ENCODE results near the gene TMEM125. TPM values are rescaled to one million over a fixed set of nuclear protein-coding genes. Genes with fewer than 3 reads are reported as not detected.

TMEM125 gene
- total and polyA plus RNA-seq, 2 experiments from 2014 or later = not detected

- Histone ChIP-seq H4K20me1 (ENCODE audit: insufficient read depth) (no peaks in the 10 kb centered on the region), H3K9ac (no peak overlapping the region), H3K36me3 (ENCODE audit: low read depth) (no peaks in the 10 kb centered on the region), H3K4me3 (no peak overlapping the region), H3K4me2 (ENCODE audit: unreplicated experiment) (no peak overlapping the region), H3K27me3 (replicated peaks; ENCODE audit: insufficient read depth) (peaks cover 9% of the 10 kb centered on the region), H3K79me2 (ENCODE audit: insufficient read depth) (no peaks in the 10 kb centered on the region), H3K9me2 (ENCODE audit: insufficient read depth) (no peaks in the 10 kb centered on the region), H2AFZ (no peak overlapping the region), H3F3A (ENCODE audit: insufficient read depth) (no peaks in the 10 kb centered on the region), H3K27ac (no peak overlapping the region), H3K9me3 (ENCODE audit: low read depth) (no peaks in the 10 kb centered on the region), H3K4me1 (ENCODE audit: insufficient read depth) (no peaks in the 10 kb centered on the region)
- in situ Hi-C loops (cut with MboI) = no loop called here
- TF ChIP-seq EZH2 (IDR thresholded peaks at IDR 0.05; ENCODE audit: insufficient read depth, poor library complexity, severe bottlenecking) (no peak), EZH2phosphoT487 (IDR thresholded peaks at IDR 0.05; ENCODE audit: insufficient read depth, low read depth) (no peak)
- WGBS, 2 experiments (ENCODE audit: low coverage in 1 of 2, low lambda C conversion rate in 2 of 2, missing lambda C conversion rate in 2 of 2) = 70 to 75% methylated on average over 12 of the region's 12 CpGs
- no peak for DNase-seq
These were observed 14.8 kb downstream of the TMEM125 start for GRCh38 chr1:43284546-43285110.

DNA sequence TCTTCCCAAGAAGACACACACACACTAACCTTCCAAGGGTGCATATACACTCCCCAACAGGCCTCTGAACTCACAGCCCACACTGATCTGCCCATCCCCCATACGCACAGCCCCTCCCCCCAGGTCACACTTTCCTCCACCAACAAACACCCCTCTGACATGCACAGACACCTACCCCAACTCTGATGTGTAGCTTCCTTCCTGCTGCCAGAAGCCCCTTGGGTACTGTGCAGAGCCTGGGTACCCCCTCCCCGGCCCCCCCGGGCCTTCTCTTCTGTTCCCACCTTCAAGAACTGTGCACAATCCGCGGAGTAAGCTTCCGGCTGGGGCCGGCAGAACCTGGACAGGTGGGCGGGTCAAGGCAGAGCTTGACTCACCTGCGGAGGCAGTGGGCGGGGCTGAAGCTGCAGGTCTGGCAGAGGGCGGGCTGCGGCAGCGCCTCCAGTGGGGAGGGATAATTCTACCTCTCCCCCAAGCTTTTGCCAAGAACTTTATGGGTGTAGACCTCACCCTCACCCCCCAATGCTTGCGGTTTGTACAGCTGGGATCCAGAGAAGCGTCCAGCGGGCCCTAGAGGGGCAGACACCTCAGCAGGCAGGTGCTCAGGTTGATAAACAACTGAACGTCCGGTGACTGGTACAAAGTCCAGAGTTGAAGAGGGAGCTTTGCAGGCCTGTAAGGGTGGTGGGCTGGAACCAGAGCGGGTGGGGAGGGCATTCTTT, 15.6 kb downstream of the TMEM125 start, which contains the start of gene C1orf210:
Gene C1orf210 (minus strand): TSS at position 313 of the 722 bp plus-strand sequence. CDS start 2,311 bp downstream, outside the sequence.
- Histone ChIP-seq H4K20me1 (ENCODE audit: insufficient read depth) (no peaks in the 10 kb centered on the region), H3K9ac (no peak within 1 kb of the TSS), H3F3A (ENCODE audit: insufficient read depth) (no peaks in the 10 kb centered on the region), H3K9me3 (ENCODE audit: low read depth) (no peaks in the 10 kb centered on the region), H3K79me2 (ENCODE audit: insufficient read depth) (no peaks in the 10 kb centered on the region), H3K9me2 (ENCODE audit: insufficient read depth) (no peaks in the 10 kb centered on the region), H3K27me3 (replicated peaks; ENCODE audit: insufficient read depth) (peaks cover 9% of the 10 kb centered on the region), H3K4me1 (ENCODE audit: insufficient read depth) (no peaks in the 10 kb centered on the region), H3K4me3 (no peak within 1 kb of the TSS), H3K27ac (no peak within 1 kb of the TSS), H2AFZ (no peak within 1 kb of the TSS), H3K4me2 (ENCODE audit: unreplicated experiment) (no peak within 1 kb of the TSS), H3K36me3 (ENCODE audit: low read depth) (no peaks in the 10 kb centered on the region)
- no peak for DNase-seq
- 20 to 28% methylated on average over 16 to 19 of the region's 19 CpGs for WGBS, 2 experiments (ENCODE audit: low coverage in 1 of 2, low lambda C conversion rate in 2 of 2, missing lambda C conversion rate in 2 of 2)
- TF ChIP-seq EZH2phosphoT487 (IDR thresholded peaks at IDR 0.05; ENCODE audit: insufficient read depth, low read depth) = no peak
- TF ChIP-seq EZH2 (IDR thresholded peaks at IDR 0.05; ENCODE audit: insufficient read depth, poor library complexity, severe bottlenecking) = no peak
- in situ Hi-C loops (cut with MboI) = no loop called here

DNA sequence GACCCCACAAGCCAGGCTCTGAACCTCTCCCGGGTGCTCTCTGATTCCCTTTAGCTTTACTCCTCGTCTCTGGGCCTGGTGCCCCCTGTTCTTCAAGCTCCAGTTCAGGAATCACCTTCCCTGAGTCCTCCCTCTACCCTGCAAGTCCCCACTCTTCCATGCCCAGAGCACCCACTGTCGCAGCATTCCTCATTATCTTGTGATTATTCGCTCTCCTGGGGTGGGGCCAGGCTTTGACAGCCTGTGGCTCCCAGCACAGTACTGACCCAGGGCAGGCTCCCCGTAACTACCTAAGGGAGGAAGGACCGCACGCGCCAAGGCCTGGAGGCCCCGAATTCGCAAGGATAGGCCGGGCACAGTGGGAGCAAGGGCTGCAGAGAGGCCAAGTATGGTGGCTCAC, 16.3 kb downstream of the TMEM125 start:
- no peak overlapping the region for H3K27ac ChIP-seq
- H3K4me1 ChIP-seq (ENCODE audit: insufficient read depth) = no peaks in the 10 kb centered on the region
- no peaks in the 10 kb centered on the region for H3K79me2 ChIP-seq (ENCODE audit: insufficient read depth)
- H2AFZ ChIP-seq = no peak overlapping the region
- H4K20me1 ChIP-seq (ENCODE audit: insufficient read depth) = no peaks in the 10 kb centered on the region
- H3F3A ChIP-seq (ENCODE audit: insufficient read depth) = no peaks in the 10 kb centered on the region
- no peaks in the 10 kb centered on the region for H3K9me3 ChIP-seq (ENCODE audit: low read depth)
- 81 to 90% methylated on average over 10 to 11 of the region's 11 CpGs for WGBS, 2 experiments (ENCODE audit: low coverage in 1 of 2, low lambda C conversion rate in 2 of 2, missing lambda C conversion rate in 2 of 2)
- TF ChIP-seq EZH2phosphoT487 (IDR thresholded peaks at IDR 0.05; ENCODE audit: insufficient read depth, low read depth) (no peak), EZH2 (IDR thresholded peaks at IDR 0.05; ENCODE audit: insufficient read depth, poor library complexity, severe bottlenecking) (no peak)
- H3K4me2 ChIP-seq (ENCODE audit: unreplicated experiment) = no peak overlapping the region
- peaks cover 9% of the 10 kb centered on the region for H3K27me3 ChIP-seq (replicated peaks; ENCODE audit: insufficient read depth)
- H3K9ac ChIP-seq = no peak overlapping the region
- in situ Hi-C loops (cut with MboI) = no loop called here
- no peak for DNase-seq
- no peak overlapping the region for H3K4me3 ChIP-seq
- no peaks in the 10 kb centered on the region for H3K36me3 ChIP-seq (ENCODE audit: low read depth)
- no peaks in the 10 kb centered on the region for H3K9me2 ChIP-seq (ENCODE audit: insufficient read depth)

GRCh38 chr1:43286533-43286932, 16.8 kb downstream of the TMEM125 start:
- no peak overlapping the region for H2AFZ ChIP-seq
- H3K9ac ChIP-seq = no peak overlapping the region
- TF ChIP-seq EZH2phosphoT487 (IDR thresholded peaks at IDR 0.05; ENCODE audit: insufficient read depth, low read depth) (no peak), EZH2 (IDR thresholded peaks at IDR 0.05; ENCODE audit: insufficient read depth, poor library complexity, severe bottlenecking) (no peak)
- H3K79me2 ChIP-seq (ENCODE audit: insufficient read depth) = no peaks in the 10 kb centered on the region
- H3K36me3 ChIP-seq (ENCODE audit: low read depth) = no peaks in the 10 kb centered on the region
- H3K9me2 ChIP-seq (ENCODE audit: insufficient read depth) = no peaks in the 10 kb centered on the region
- H3K9me3 ChIP-seq (ENCODE audit: low read depth) = no peaks in the 10 kb centered on the region
- H3F3A ChIP-seq (ENCODE audit: insufficient read depth) = no peaks in the 10 kb centered on the region
- no peak for DNase-seq
- H3K4me3 ChIP-seq = no peak overlapping the region
- no peaks in the 10 kb centered on the region for H4K20me1 ChIP-seq (ENCODE audit: insufficient read depth)
- no peaks in the 10 kb centered on the region for H3K4me1 ChIP-seq (ENCODE audit: insufficient read depth)
- H3K4me2 ChIP-seq (ENCODE audit: unreplicated experiment) = no peak overlapping the region
- H3K27me3 ChIP-seq (replicated peaks; ENCODE audit: insufficient read depth) = peaks cover 9% of the 10 kb centered on the region
- in situ Hi-C loops (cut with MboI) = no loop called here
- 83 to 90% methylated on average over 5 of the region's 5 CpGs for WGBS, 2 experiments (ENCODE audit: low coverage in 1 of 2, low lambda C conversion rate in 2 of 2, missing lambda C conversion rate in 2 of 2)
- H3K27ac ChIP-seq = no peak overlapping the region

Measured in GM23248 (cell line).